Activated CD4-positive, alpha-beta T cell treated with anti-CD3 and anti-CD28 coated beads, Interleukin-2, amount 10 ng/mL, durations not matched to agents 24 days and 14 days (primary cell): Measurements from ENCODE around the gene TMPRSS9. TPM values are rescaled to one million over a fixed set of nuclear protein-coding genes. Genes with fewer than 3 reads are reported as not detected.
"Not testable (repeated sequence)": the region's sequence is repeated elsewhere in the genome, so short reads cannot be mapped to it uniquely, and the experiment has no call there.

Experiments used
- DNase-seq: peaks from one replicate; pipeline ENCODE4 v3.0.0; 2022
- H3K27ac Mint-ChIP-seq: one replicate; pipeline ENCODE4 v1.8.0; 2022; ENCODE audit warnings: mild to moderate bottlenecking, mixed read lengths
- H3K27me3 Mint-ChIP-seq: one replicate; pipeline ENCODE4 v1.8.0; 2022; ENCODE audit warnings: mixed read lengths
- H3K36me3 Mint-ChIP-seq: one replicate; pipeline ENCODE4 v1.8.0; 2022; ENCODE audit warnings: low read depth, mild to moderate bottlenecking, mixed read lengths
- H3K4me1 Mint-ChIP-seq: one replicate; pipeline ENCODE4 v1.8.0; 2021; ENCODE audit warnings: mixed read lengths
- H3K4me3 Mint-ChIP-seq: one replicate; pipeline ENCODE4 v1.8.0; 2022; ENCODE audit warnings: mild to moderate bottlenecking, moderate library complexity, mixed read lengths
- H3K9me3 Mint-ChIP-seq: one replicate; pipeline ENCODE4 v1.8.0; 2021; ENCODE audit warnings: mixed read lengths
- intact Hi-C: fragments of 100-400 bp; cut with micrococcal nuclease; formaldehyde crosslinking; loops from one replicate; pipeline ENCODE4 v1.15.1; 2023
- total RNA-seq: library from RNA; stranded (reverse); gene quantifications from 2 replicates; pipeline ENCODE4 v1.2.3, GENCODE V29; 2022

Gene TMPRSS9
- total RNA-seq, 1 donor from 2014 or later = not detected

GRCh38 chr19:2454199-2454961, 94.3 kb downstream of the TMPRSS9 start:
- H3K9me3 Mint-ChIP-seq = no peaks in the 10 kb centered on the region
- intact Hi-C loops = no loop called here
- peak overlapping the region; percentile 85 for H3K4me3 Mint-ChIP-seq
- H3K4me1 Mint-ChIP-seq = peaks cover 19% of the 10 kb centered on the region
- H3K27ac Mint-ChIP-seq = peak overlapping the region; percentile 79
- peaks cover 10% of the 10 kb centered on the region for H3K36me3 Mint-ChIP-seq
- no peaks in the 10 kb centered on the region for H3K27me3 Mint-ChIP-seq
- no peak for DNase-seq

- DNase-seq = no peak
- intact Hi-C loops = no loop called here
- Mint-ChIP-seq H3K4me1 (peaks cover 21% of the 10 kb centered on the region), H3K9me3 (no peaks in the 10 kb centered on the region), H3K4me3 (peak overlapping the region; percentile 85), H3K27ac (peak overlapping the region; percentile 79), H3K36me3 (peaks cover 12% of the 10 kb centered on the region), H3K27me3 (no peaks in the 10 kb centered on the region)
These were observed 95.1 kb downstream of the TMPRSS9 start for GRCh38 chr19:2454962-2455850.

DNA sequence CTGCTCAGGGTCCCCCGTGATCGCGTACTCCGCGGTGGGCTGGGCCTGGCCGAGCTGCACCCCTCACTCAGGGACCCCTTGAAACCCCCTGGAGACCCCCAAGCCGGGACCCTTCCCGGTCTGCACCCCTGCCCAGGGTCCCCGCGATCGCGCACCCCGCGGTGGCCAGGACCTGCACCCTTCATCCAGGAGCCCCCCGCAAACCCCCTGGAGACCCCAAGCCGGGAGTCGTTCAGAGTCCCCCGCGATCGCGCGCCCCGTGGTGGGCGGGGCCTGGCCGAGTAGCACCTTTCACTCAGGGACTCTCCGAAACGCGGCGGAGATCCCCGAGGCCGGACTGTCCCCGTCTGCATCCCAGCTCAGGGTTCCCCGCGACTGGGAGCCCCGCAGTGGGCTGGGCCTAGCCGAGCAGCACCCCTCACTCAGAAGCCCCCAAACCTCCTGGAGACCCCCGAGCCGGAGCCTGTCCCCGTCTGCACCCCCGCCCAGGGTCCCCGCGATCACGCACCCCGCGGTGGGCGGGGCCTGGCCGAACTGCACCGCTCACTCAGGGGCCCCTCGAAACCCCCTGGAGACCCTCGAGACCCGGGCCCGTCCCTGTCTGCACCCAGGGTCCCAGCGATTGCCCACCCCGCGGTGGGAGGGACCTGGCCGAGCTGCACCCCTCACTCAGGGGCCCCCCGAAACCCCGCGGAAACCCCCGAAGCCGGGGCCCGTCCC, 95.9 kb downstream of the TMPRSS9 start:
- Mint-ChIP-seq H3K9me3 (no peaks in the 10 kb centered on the region), H3K27ac (peak overlapping the region; percentile 90), H3K27me3 (no peaks in the 10 kb centered on the region), H3K4me1 (peaks cover 22% of the 10 kb centered on the region), H3K4me3 (peak overlapping the region; percentile 85), H3K36me3 (peaks cover 11% of the 10 kb centered on the region)
- peak; percentile 87 for DNase-seq
- intact Hi-C loops = loop anchor here (2.0 kb wide), 1 partner anchor 19 kb away; no protein-coding TSS in a partner anchor

DNA sequence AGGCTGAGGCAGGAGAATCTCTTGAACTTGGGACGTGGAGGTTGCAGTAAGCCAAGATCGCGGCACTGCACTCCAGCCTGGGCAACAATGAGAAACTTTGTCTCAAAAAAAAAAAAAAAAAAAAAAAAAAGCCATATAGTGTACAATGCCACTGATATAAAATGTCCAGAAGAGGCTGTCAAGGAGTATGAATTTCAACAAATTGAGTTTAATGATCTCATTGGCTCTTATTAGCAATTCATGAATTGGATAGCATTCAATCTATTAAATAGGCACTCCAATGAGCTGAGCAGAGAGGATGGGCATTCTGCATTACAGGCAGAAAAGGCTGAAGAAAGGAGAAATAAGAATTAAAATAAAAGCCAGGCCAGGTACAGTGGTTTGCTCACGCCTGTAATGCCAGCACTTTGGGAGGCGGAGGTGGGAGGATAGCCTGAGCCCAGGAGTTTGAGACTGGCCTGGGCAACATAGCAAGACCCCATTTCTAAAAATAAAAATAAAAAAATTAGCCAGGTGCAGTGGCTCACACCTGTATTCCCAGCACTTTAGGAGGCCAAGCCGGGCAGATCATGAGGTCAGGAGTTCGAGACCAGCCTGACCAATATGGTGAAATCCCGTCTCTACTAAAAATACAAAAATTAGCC, 97.5 kb downstream of the TMPRSS9 start:
- no peaks in the 10 kb centered on the region for H3K9me3 Mint-ChIP-seq
- H3K27me3 Mint-ChIP-seq = no peaks in the 10 kb centered on the region
- DNase-seq = no peak
- intact Hi-C loops = loop anchor here (2.0 kb wide), 1 partner anchor 17 kb away; no protein-coding TSS in a partner anchor
- H3K27ac Mint-ChIP-seq = peak overlapping the region; percentile 94
- peaks cover 32% of the 10 kb centered on the region for H3K4me1 Mint-ChIP-seq
- H3K4me3 Mint-ChIP-seq = peak overlapping the region; percentile 90
- peaks cover 7% of the 10 kb centered on the region for H3K36me3 Mint-ChIP-seq

GRCh38 chr19:2458054-2458453, 98.0 kb downstream of the TMPRSS9 start:
- H3K9me3 Mint-ChIP-seq = no peaks in the 10 kb centered on the region
- H3K27ac Mint-ChIP-seq = no peak overlapping the region
- H3K4me3 Mint-ChIP-seq = no peak overlapping the region
- no peak for DNase-seq
- no peaks in the 10 kb centered on the region for H3K27me3 Mint-ChIP-seq
- intact Hi-C loops = no loop called here
- peaks cover 7% of the 10 kb centered on the region for H3K36me3 Mint-ChIP-seq
- H3K4me1 Mint-ChIP-seq = peaks cover 32% of the 10 kb centered on the region

- intact Hi-C loops, H3K9me3 Mint-ChIP-seq, H3K27me3 Mint-ChIP-seq, H3K36me3 Mint-ChIP-seq, DNase-seq, H3K4me3 Mint-ChIP-seq, H3K27ac Mint-ChIP-seq: not testable (repeated sequence)
- H3K4me1 Mint-ChIP-seq = peaks cover 35% of the 10 kb centered on the region
These were observed 98.7 kb downstream of the TMPRSS9 start for GRCh38 chr19:2458776-2459175.

DNA sequence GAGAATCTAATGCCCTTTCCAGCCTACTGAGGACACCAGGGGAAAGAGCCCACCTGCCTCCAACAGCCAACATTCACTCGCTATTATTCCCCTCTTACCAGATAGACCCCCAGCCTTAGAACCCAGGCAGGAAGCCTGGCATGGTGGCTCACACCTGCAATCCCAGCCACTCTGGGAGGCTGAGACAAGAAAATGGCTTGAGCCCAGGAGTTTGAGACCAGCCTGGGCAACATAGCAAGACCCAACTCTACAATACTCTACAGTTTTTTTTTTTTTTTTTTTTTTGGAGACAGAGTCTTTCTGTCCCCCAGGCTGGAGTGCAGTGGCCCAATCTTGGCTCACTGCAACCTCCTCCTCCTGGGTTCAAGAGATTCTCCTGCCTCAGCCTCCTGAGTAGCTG, 100.2 kb downstream of the TMPRSS9 start:
- no peak overlapping the region for H3K27ac Mint-ChIP-seq
- peaks cover 4% of the 10 kb centered on the region for H3K36me3 Mint-ChIP-seq
- no peak overlapping the region for H3K4me3 Mint-ChIP-seq
- intact Hi-C loops = no loop called here
- H3K9me3 Mint-ChIP-seq = no peaks in the 10 kb centered on the region
- DNase-seq = no peak
- peaks cover 25% of the 10 kb centered on the region for H3K4me1 Mint-ChIP-seq
- no peaks in the 10 kb centered on the region for H3K27me3 Mint-ChIP-seq

GRCh38 chr19:2461751-2462634, 101.9 kb downstream of the TMPRSS9 start:
- intact Hi-C loops = no loop called here

GRCh38 chr19:2462635-2463421, 102.8 kb downstream of the TMPRSS9 start:
- H3K4me1 Mint-ChIP-seq = peaks cover 18% of the 10 kb centered on the region
- no peaks in the 10 kb centered on the region for H3K27me3 Mint-ChIP-seq
- no peaks in the 10 kb centered on the region for H3K9me3 Mint-ChIP-seq
- H3K4me3 Mint-ChIP-seq = peak overlapping the region; percentile 97
- H3K27ac Mint-ChIP-seq = no peak overlapping the region
- peaks cover 4% of the 10 kb centered on the region for H3K36me3 Mint-ChIP-seq
- intact Hi-C loops = no loop called here
- DNase-seq = no peak

More at GRCh38 chr19:2461751-2462634, 101.9 kb downstream of the TMPRSS9 start:
- H3K36me3 Mint-ChIP-seq = peaks cover 4% of the 10 kb centered on the region
- peaks cover 22% of the 10 kb centered on the region for H3K4me1 Mint-ChIP-seq
- peak overlapping the region; percentile 95 for H3K27ac Mint-ChIP-seq
- no peaks in the 10 kb centered on the region for H3K27me3 Mint-ChIP-seq
- H3K9me3 Mint-ChIP-seq = no peaks in the 10 kb centered on the region
- peak overlapping the region; percentile 97 for H3K4me3 Mint-ChIP-seq
- peak; percentile 94 for DNase-seq

DNA sequence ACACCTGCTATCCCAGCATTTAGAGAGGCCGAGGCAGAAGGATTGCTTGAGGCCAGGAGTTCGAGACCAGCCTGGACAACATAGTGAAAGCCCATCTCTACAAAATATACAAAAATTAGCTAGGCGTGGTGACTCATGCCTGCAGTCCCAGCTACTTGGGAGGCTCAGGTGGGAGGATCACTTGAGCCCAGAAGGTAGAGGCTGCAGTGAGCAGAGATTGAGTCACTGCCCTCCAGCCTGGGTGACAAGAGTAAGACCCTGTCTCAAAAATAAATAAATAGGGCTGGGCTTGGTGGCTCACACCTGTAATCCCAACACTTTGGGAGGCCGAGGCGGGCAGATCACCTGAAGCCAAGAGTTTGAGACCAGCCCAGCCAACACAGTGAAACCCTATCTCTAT, 103.6 kb downstream of the TMPRSS9 start:
- Mint-ChIP-seq H3K4me3 (peak overlapping the region; percentile 12), H3K4me1 (peaks cover 18% of the 10 kb centered on the region)
- H3K27ac Mint-ChIP-seq, H3K9me3 Mint-ChIP-seq, H3K36me3 Mint-ChIP-seq, DNase-seq, intact Hi-C loops, H3K27me3 Mint-ChIP-seq: not testable (repeated sequence)

DNA sequence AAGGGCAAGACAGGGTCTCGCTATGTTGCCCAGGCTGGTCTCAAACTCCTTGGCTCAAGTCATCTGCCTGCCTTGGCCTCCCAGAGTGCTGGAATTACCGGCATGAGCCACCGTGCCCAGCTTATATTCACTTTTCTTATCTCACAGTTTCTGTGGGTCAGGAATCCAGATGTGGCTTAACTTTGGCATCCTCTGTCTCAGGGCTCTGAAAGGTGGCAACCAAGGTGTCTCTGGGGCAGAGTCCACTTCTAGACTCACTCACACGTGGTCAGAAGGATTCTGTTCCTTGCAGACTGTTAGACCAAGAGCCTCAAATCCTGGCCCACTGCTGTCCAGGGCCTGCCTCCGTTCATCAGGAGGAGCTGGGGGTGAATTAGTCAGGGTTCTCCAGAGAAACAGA, 104.3 kb downstream of the TMPRSS9 start:
- H3K9me3 Mint-ChIP-seq = no peaks in the 10 kb centered on the region
- intact Hi-C loops = no loop called here
- DNase-seq = peak; percentile 53
- H3K27ac Mint-ChIP-seq = no peak overlapping the region
- no peaks in the 10 kb centered on the region for H3K27me3 Mint-ChIP-seq
- H3K4me3 Mint-ChIP-seq = no peak overlapping the region
- peaks cover 4% of the 10 kb centered on the region for H3K36me3 Mint-ChIP-seq
- H3K4me1 Mint-ChIP-seq = peaks cover 24% of the 10 kb centered on the region

DNA sequence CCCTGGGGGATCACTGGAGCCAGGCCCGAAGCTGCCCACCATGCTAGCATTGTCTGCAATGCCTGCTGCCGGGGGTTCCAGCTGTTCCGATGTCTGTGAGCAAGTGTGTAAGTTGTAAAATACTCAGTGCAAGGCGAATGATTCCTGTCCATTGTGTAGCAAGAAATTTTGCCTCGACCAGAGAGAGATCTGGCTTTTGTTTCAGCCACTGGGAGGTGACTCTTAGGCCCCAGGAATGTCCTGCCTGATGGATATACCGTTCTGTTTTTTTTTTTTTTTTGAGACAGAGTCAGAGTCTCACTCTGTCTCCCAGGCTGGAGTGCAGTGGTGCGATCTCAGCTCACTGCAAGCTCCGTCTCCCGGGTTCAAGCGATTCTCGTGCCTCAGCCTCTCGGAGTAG, 108.5 kb downstream of the TMPRSS9 start:
- DNase-seq = no peak
- intact Hi-C loops = no loop called here
- peaks cover 2% of the 10 kb centered on the region for H3K27me3 Mint-ChIP-seq
- H3K4me3 Mint-ChIP-seq = no peak overlapping the region
- H3K9me3 Mint-ChIP-seq = no peaks in the 10 kb centered on the region
- no peaks in the 10 kb centered on the region for H3K36me3 Mint-ChIP-seq
- peaks cover 10% of the 10 kb centered on the region for H3K4me1 Mint-ChIP-seq
- no peak overlapping the region for H3K27ac Mint-ChIP-seq
